HG02759 (cell line): Measurements from ENCODE around the gene COG4.

Source experiments
- ATAC-seq: cut with Tn5 transposase; IDR thresholded peaks from one replicate; pipeline ENCODE4 v1.9.1; 2021; ENCODE audit warnings: mild to moderate bottlenecking, moderate library complexity; ENCODE audit not compliant: unreplicated experiment

The COG4 gene

GRCh38 chr16:70434484-70435260 lies 88.7 kb downstream of the COG4 start:
- no peak for ATAC-seq

GRCh38 chr16:70433458-70434103 lies 89.8 kb downstream of the COG4 start:
- ATAC-seq = no peak

- peak; percentile 15 for ATAC-seq
These were observed 90.5 kb downstream of the COG4 start for GRCh38 chr16:70432723-70433457.

GRCh38 chr16:70432356-70432722 lies 91.0 kb downstream of the COG4 start:
- ATAC-seq = no peak

GRCh38 chr16:70430667-70431536 lies 92.5 kb downstream of the COG4 start:
- peak; percentile 46 for ATAC-seq
